CD4-positive, alpha-beta memory T cell (primary cell): ENCODE data around the gene RPS6KB1. TPM values are rescaled to one million over a fixed set of nuclear protein-coding genes. Genes with fewer than 3 reads are reported as not detected.
"Not testable (repeated sequence)": the region's sequence is repeated elsewhere in the genome, so short reads cannot be mapped to it uniquely, and the experiment has no call there.

Experiments
- CTCF ChIA-PET: fragments of 350-600 bp; sonication (Branson Sonifier 250); formaldehyde crosslinking; loops from one replicate; lab custom pipeline; 2021; ENCODE audit warnings: inconsistent platforms; ENCODE audit not compliant: partially characterized antibody; lab: Charles Lee
- POLR2A ChIA-PET: fragments of 350-600 bp; sonication (Branson Sonifier 250); formaldehyde crosslinking; loops from one replicate; lab custom pipeline; 2021; ENCODE audit not compliant: partially characterized antibody; lab: Charles Lee
- DNase-seq, 5 donors: peaks; one replicate each; pipeline versions ENCODE4 v3.0.0 to v3.0.0-alpha.2; 2020 to 2022; ENCODE audit warnings: mixed read lengths in 1 of 5
- H3K27ac ChIP-seq: one replicate; pipeline ENCODE4 v1.7.0; 2013; ENCODE audit warnings: low read depth, low read length
- H3K27me3 ChIP-seq: 2 replicates; pipeline ENCODE4 v1.7.0; 2013; ENCODE audit warnings: mild to moderate bottlenecking, low read length, moderate library complexity; ENCODE audit not compliant: insufficient read depth
- H3K36me3 ChIP-seq: 2 replicates; pipeline ENCODE4 v1.7.0; 2013; ENCODE audit warnings: mild to moderate bottlenecking, low read length, moderate library complexity; ENCODE audit not compliant: insufficient read depth
- H3K4me1 ChIP-seq: 2 replicates; pipeline ENCODE4 v1.7.0; 2013; ENCODE audit warnings: mild to moderate bottlenecking, low read length, moderate library complexity; ENCODE audit not compliant: insufficient read depth
- H3K4me3 ChIP-seq, 2 donors: one replicate each; pipeline ENCODE4 v1.7.0; 2013; ENCODE audit warnings: low read length in 2 of 2, mild to moderate bottlenecking in 1 of 2
- H3K9me3 ChIP-seq, 2 donors: one replicate each; pipeline ENCODE4 v1.7.0; 2013; ENCODE audit warnings: low read length in 2 of 2, control low read depth in 1 of 2; ENCODE audit not compliant: control insufficient read depth in 1 of 2
- H3K27ac Mint-ChIP-seq, 7 donors: one replicate each; pipeline ENCODE4 v1.8.0; 2020 to 2021; ENCODE audit warnings: mixed read lengths in 7 of 7, mild to moderate bottlenecking in 6 of 7, inconsistent platforms in 3 of 7, moderate library complexity in 3 of 7
- H3K27me3 Mint-ChIP-seq, 2 donors: one replicate each; pipeline ENCODE4 v1.8.0; 2020 to 2021; ENCODE audit warnings: mixed read lengths in 2 of 2
- H3K36me3 Mint-ChIP-seq, 2 donors: one replicate each; pipeline ENCODE4 v1.8.0; 2020 to 2021; ENCODE audit warnings: mixed read lengths in 2 of 2, inconsistent platforms in 1 of 2, mild to moderate bottlenecking in 1 of 2
- H3K4me1 Mint-ChIP-seq, 4 donors: one replicate each; pipeline ENCODE4 v1.8.0; 2020 to 2021; ENCODE audit warnings: mixed read lengths in 4 of 4, mild to moderate bottlenecking in 1 of 4
- H3K4me3 Mint-ChIP-seq, 8 donors: one replicate each; pipeline ENCODE4 v1.8.0; 2020 to 2021; ENCODE audit warnings: mixed read lengths in 8 of 8, mild to moderate bottlenecking in 7 of 8, moderate library complexity in 6 of 8, inconsistent platforms in 3 of 8
- H3K9me3 Mint-ChIP-seq, 8 donors: one replicate each; pipeline ENCODE4 v1.8.0; 2020 to 2021; ENCODE audit warnings: mixed read lengths in 8 of 8, mild to moderate bottlenecking in 5 of 8, inconsistent platforms in 3 of 8, moderate library complexity in 1 of 8
- intact Hi-C: fragments of 100-400 bp; cut with micrococcal nuclease; formaldehyde crosslinking; loops from one replicate; pipeline ENCODE4 v1.15.1; 2023
- polyA plus RNA-seq, 2 donors: library from polyadenylated mRNA; unstranded; fragments of 300-500 nt; fragmentation: Illumina TruSeq; gene quantifications; one replicate each; pipeline ENCODE4 v1.2.3, GENCODE V29; 2021
- total RNA-seq, 2 experiments: library from RNA; stranded (reverse); gene quantifications; one replicate each; pipeline ENCODE4 v1.2.3, GENCODE V29; 2021

The RPS6KB1 gene
- total and polyA plus RNA-seq, 4 experiments from 2014 or later: 21.2 to 67.4 (median 42.1) TPM

DNA sequence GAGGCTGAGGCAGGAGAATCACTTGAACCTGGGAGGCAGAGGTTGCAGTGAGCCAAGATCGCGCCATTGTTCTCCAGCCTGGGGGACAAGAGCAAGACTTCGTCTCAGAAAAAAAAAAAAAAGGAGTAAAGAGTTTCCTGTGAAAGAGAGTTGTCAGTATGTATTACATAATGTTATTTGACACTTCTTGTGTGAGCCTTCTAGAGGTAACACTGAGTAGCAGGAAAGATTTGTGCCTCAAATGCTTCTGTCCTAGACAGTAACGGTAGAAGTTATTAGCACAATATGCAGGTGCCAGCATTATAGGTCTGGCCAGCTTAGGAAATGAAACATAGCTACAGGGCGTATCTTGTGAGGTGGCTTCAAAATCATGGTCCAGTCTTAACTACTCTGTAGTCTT, 6.2 kb downstream of the RPS6KB1 start:
- no peak overlapping the region for H3K27ac ChIP-seq
- H3K9me3 ChIP-seq: no peaks in the 10 kb centered on the region
- H3K4me3 Mint-ChIP-seq: no peak overlapping the region
- H3K4me1 ChIP-seq: peaks cover 47% of the 10 kb centered on the region
- H3K36me3 ChIP-seq: no peaks in the 10 kb centered on the region
- H3K27me3 Mint-ChIP-seq: no peaks in the 10 kb centered on the region
- intact Hi-C loops: no loop called here
- peak in 1 of 5 donors; percentile 54 for DNase-seq
- peak overlapping the region in 2 of 7 donors; percentile 19 to 62 for H3K27ac Mint-ChIP-seq
- H3K4me1 Mint-ChIP-seq: peaks cover 21 to 46% (median 30%) of the 10 kb centered on the region in 4 donors
- ChIA-PET CTCF (no interaction called here), POLR2A (interaction anchor here (1.3 kb wide), 1 partner anchor 7 kb away, joined by 3 read pairs; no protein-coding TSS in a partner anchor)
- H3K9me3 Mint-ChIP-seq: no peaks in the 10 kb centered on the region
- no peak overlapping the region for H3K4me3 ChIP-seq
- no peaks in the 10 kb centered on the region for H3K27me3 ChIP-seq
- H3K36me3 Mint-ChIP-seq: peaks cover 0 to 12% of the 10 kb centered on the region in 2 donors

DNA sequence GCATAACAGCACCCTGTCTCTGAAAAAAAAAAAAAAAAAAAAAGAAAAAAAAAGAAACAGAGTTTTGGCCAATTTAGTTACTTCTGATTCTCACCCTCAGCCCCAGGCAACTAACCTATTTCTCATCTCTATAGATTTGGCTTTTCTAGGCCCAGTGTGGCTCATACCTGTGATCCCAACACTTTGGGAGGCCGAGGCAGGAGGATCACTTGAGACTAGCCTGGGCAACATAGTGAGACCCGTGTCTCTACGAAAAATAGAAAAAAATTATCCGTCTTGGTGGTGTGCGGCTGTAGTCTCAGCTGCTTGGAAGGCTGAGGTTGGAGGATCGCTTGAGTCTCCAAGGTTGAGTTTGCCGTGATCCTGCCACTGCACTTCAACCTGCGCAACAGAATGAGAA, 8.7 kb downstream of the RPS6KB1 start:
- intact Hi-C loops: no loop called here
- H3K36me3 Mint-ChIP-seq: peaks cover 0 to 11% of the 10 kb centered on the region in 2 donors
- DNase-seq: no peak
- H3K4me3 ChIP-seq: no peak overlapping the region
- no peaks in the 10 kb centered on the region for H3K9me3 ChIP-seq
- no peaks in the 10 kb centered on the region for H3K9me3 Mint-ChIP-seq
- H3K27me3 Mint-ChIP-seq: no peaks in the 10 kb centered on the region
- no peak overlapping the region for H3K27ac ChIP-seq
- H3K27ac Mint-ChIP-seq: peak overlapping the region in 1 of 7 donors; percentile 36
- H3K4me3 Mint-ChIP-seq: no peak overlapping the region
- H3K4me1 Mint-ChIP-seq: peaks cover 18 to 44% (median 24%) of the 10 kb centered on the region in 4 donors
- no peaks in the 10 kb centered on the region for H3K36me3 ChIP-seq
- POLR2A ChIA-PET: no interaction called here
- no peaks in the 10 kb centered on the region for H3K27me3 ChIP-seq
- peaks cover 34% of the 10 kb centered on the region for H3K4me1 ChIP-seq
- CTCF ChIA-PET: interaction anchor here (1.2 kb wide), 1 partner anchor 12 kb away, joined by 4 read pairs; no protein-coding TSS in a partner anchor

DNA sequence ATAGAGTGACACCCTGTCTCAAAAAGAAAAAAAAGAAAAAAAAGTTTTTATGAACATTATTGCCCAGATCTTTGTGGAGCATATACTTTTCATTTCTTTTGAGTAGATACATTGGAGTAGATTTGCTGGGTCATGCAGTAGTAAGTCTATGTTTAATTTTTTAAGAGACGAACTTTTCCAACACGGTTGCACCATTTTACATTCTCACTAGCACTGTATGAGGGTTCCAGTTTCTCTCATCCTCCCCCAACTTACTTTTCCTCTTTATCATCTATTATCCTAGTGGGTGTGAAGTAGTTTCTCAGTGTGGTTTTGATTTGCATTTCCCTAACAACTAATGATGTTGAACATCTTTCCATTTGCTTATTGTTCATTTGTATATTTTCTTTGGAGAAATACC, 10.5 kb downstream of the RPS6KB1 start:
- H3K27me3 Mint-ChIP-seq: no peaks in the 10 kb centered on the region
- peaks cover 16 to 42% (median 19%) of the 10 kb centered on the region in 4 donors for H3K4me1 Mint-ChIP-seq
- ChIA-PET POLR2A (interaction anchor here (0.6 kb wide), 1 partner anchor 38 kb away, joined by 4 read pairs; no protein-coding TSS in a partner anchor), CTCF (interaction anchor here (1.6 to 3.2 kb wide), 2 partner anchors 10 to 11 kb away, joined by 3 to 10 read pairs; no protein-coding TSS in a partner anchor)
- no peaks in the 10 kb centered on the region for H3K9me3 ChIP-seq
- no peak overlapping the region for H3K27ac ChIP-seq
- H3K4me3 ChIP-seq: no peak overlapping the region
- peak overlapping the region in 1 of 8 donors; percentile 18 for H3K4me3 Mint-ChIP-seq
- H3K27ac Mint-ChIP-seq: peak overlapping the region in 5 of 7 donors; percentile 17 to 48 (median 26)
- H3K27me3 ChIP-seq: no peaks in the 10 kb centered on the region
- H3K36me3 ChIP-seq: peaks cover 5% of the 10 kb centered on the region
- peaks cover 0 to 11% of the 10 kb centered on the region in 2 donors for H3K36me3 Mint-ChIP-seq
- intact Hi-C loops: no loop called here
- peaks cover 25% of the 10 kb centered on the region for H3K4me1 ChIP-seq
- DNase-seq: no peak
- H3K9me3 Mint-ChIP-seq: no peaks in the 10 kb centered on the region

DNA sequence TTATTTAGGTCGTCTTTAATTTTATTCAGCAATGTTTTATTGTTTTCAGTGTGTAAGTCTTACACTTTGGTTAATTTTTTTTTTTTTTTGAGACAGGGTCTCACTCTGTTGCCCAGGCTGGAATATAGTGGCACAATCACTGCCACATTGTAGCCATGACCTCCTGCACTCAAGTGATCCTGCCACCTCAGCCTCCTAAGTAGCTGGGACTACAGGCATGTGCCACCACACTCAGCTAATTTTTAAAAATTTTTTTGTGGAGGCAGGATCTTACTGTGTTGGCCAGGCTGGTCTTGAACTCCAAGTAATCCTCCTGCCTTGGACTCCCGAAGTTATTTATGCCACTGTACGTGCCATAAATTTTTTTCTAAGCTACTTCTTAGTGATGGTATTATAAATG, 14.5 kb downstream of the RPS6KB1 start:
- H3K4me1 Mint-ChIP-seq: peaks cover 13 to 28% (median 14%) of the 10 kb centered on the region in 4 donors
- no peak overlapping the region for H3K4me3 ChIP-seq
- no peak overlapping the region for H3K27ac ChIP-seq
- CTCF ChIA-PET: interaction anchor here (1.0 to 1.1 kb wide), 2 partner anchors 14 to 131 kb away, joined by 3 read pairs; no protein-coding TSS in a partner anchor
- no peaks in the 10 kb centered on the region for H3K27me3 Mint-ChIP-seq
- H3K27ac Mint-ChIP-seq: no peak overlapping the region
- H3K9me3 Mint-ChIP-seq: no peaks in the 10 kb centered on the region
- H3K36me3 Mint-ChIP-seq: peaks cover 2 to 24% of the 10 kb centered on the region in 2 donors
- peaks cover 10% of the 10 kb centered on the region for H3K36me3 ChIP-seq
- H3K27me3 ChIP-seq: no peaks in the 10 kb centered on the region
- H3K4me1 ChIP-seq: peaks cover 10% of the 10 kb centered on the region
- no peak for DNase-seq
- intact Hi-C loops: no loop called here
- H3K9me3 ChIP-seq: no peaks in the 10 kb centered on the region
- POLR2A ChIA-PET: no interaction called here
- H3K4me3 Mint-ChIP-seq: no peak overlapping the region

DNA sequence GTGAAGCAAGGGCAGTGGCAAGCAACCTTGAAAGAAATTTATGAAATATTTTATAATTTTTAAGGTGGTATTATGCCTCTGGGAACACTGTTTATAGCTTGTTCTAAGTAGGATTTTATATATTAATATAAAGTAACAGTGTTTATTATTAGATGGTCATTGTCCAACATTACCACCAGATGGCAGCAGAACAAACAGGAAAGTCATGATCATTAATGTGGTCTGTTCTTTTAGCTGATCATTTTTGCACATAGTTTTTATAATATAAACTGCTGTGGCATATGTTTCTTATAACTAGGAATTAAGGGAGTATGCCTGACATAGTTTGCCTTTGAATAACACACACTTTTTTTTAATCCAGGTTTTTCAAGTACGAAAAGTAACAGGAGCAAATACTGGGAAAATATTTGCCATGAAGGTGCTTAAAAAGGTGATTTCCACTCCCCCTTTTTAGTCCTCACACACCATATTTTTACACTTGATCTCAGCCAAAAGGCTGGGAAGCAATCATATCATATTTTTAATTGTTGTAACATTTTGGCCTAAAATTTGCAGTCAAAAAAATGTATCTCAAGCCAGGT, 21.4 kb downstream of the RPS6KB1 start:
- POLR2A ChIA-PET: interaction anchor here (0.6 to 2.1 kb wide), 4 partner anchors 21 to 160 kb away, joined by 3 to 6 read pairs (median 3); partner anchors contain the start of gene RNFT1
- peak in 4 of 5 donors; percentile 47 to 56 (median 50) for DNase-seq

DNA sequence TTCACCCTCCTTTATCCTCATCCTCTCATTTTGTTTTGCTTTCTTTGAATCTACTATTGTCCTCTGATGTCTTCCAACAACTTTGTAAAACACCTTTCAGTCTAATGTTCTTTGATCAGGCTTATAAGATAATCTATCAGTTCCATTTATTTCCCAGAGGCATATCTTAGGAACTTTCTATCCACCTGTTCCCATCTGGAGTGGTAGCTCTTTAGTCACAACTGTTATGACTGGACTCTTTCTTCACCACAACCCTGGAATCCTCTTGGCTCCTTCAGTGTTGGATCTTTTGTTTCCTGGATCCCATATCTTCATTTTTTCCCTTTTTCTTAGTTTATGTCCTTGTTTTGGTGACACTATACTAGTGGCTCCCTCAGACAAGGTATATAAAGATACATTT, 23.5 kb downstream of the RPS6KB1 start:
- Histone ChIP-seq H3K27me3 (no peaks in the 10 kb centered on the region), H3K27ac (no peak overlapping the region), H3K4me3 (no peak overlapping the region), H3K4me1 (no peaks in the 10 kb centered on the region), H3K36me3 (peaks cover 34% of the 10 kb centered on the region), H3K9me3 (no peaks in the 10 kb centered on the region)
- no peak overlapping the region for H3K4me3 Mint-ChIP-seq
- peaks cover 47 to 61% of the 10 kb centered on the region in 2 donors for H3K36me3 Mint-ChIP-seq
- H3K27me3 Mint-ChIP-seq: no peaks in the 10 kb centered on the region
- H3K27ac Mint-ChIP-seq: peak overlapping the region in 1 of 7 donors; percentile 1
- POLR2A ChIA-PET: no interaction called here
- no peaks in the 10 kb centered on the region for H3K9me3 Mint-ChIP-seq
- H3K4me1 Mint-ChIP-seq: peaks cover 0 to 3% (median 2%) of the 10 kb centered on the region in 4 donors
- CTCF ChIA-PET: interaction anchor here (1.4 kb wide), 1 partner anchor 41 kb away, joined by 3 read pairs; no protein-coding TSS in a partner anchor
- intact Hi-C loops: loop anchor here (10.0 kb wide), 1 partner anchor 188 kb away; no protein-coding TSS in a partner anchor
- DNase-seq: no peak

More for the DNA sequence above, 21.4 kb downstream of the RPS6KB1 start:
- Mint-ChIP-seq H3K27ac (no peak overlapping the region), H3K36me3 (peaks cover 36 to 54% of the 10 kb centered on the region in 2 donors), H3K9me3 (no peaks in the 10 kb centered on the region), H3K4me1 (peaks cover 0 to 3% (median 2%) of the 10 kb centered on the region in 4 donors), H3K4me3 (no peak overlapping the region), H3K27me3 (no peaks in the 10 kb centered on the region)
- CTCF ChIA-PET: interaction anchor here (0.8 to 2.3 kb wide), 24 partner anchors 9 to 349 kb away, joined by 3 to 15 read pairs (median 4); partner anchors contain the start of genes DHX40, PTRH2, RNFT1 and RPS6KB1
- peaks cover 29% of the 10 kb centered on the region for H3K36me3 ChIP-seq
- H3K9me3 ChIP-seq: no peaks in the 10 kb centered on the region
- no peak overlapping the region for H3K27ac ChIP-seq
- intact Hi-C loops: loop anchor here (5.0 to 10.0 kb wide), 2 partner anchors 123 to 190 kb away; no protein-coding TSS in a partner anchor
- no peaks in the 10 kb centered on the region for H3K27me3 ChIP-seq
- H3K4me3 ChIP-seq: no peak overlapping the region
- H3K4me1 ChIP-seq: no peaks in the 10 kb centered on the region

DNA sequence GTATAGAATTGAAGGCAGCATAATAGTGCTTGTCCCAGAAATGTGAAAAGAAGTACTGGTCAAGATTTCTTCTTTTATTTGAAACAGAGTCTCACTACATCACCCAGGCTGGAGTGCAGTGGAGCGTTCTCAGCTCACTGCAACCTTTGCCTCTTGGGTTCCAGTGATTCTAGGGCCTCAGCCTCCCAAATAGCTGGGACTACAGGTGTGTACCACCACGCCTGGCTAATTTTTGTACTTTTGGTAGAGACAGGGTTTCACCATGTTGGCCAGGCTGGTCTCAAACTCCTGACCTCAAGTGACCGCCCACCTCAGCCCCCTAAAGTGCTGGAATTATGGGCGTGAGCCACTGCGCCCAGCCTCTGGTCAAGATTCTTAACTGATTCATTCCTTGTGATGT, 27.7 kb downstream of the RPS6KB1 start:
- peaks cover 25% of the 10 kb centered on the region for H3K36me3 ChIP-seq
- H3K9me3 ChIP-seq, intact Hi-C loops, H3K27ac ChIP-seq, H3K4me3 Mint-ChIP-seq, H3K9me3 Mint-ChIP-seq, H3K27me3 ChIP-seq, H3K4me3 ChIP-seq, DNase-seq, H3K4me1 ChIP-seq, H3K27me3 Mint-ChIP-seq, H3K27ac Mint-ChIP-seq, H3K4me1 Mint-ChIP-seq, POLR2A ChIA-PET: not testable (repeated sequence)
- H3K36me3 Mint-ChIP-seq: peaks cover 44 to 59% of the 10 kb centered on the region in 2 donors
- CTCF ChIA-PET: interaction anchor here (0.9 kb wide), 1 partner anchor 116 kb away, joined by 6 read pairs; no protein-coding TSS in a partner anchor
